Stimulated activated CD8-positive, alpha-beta memory T cell treated with anti-CD3 and anti-CD28 coated beads, Interleukin-7, amount 100 ng/mL, for 48 hours (primary cell): ENCODE measurements around the gene C17orf113.
"Not testable (repeated sequence)": the region's sequence is repeated elsewhere in the genome, so short reads cannot be mapped to it uniquely, and the experiment has no call there.

Experiments
- DNase-seq, 2 donors: peaks; one replicate each; pipeline ENCODE4 v3.0.0-alpha.2; 2020; ENCODE audit warnings: low read depth in 1 of 2; ENCODE audit errors: extremely low read depth in 1 of 2

Gene C17orf113

GRCh38 chr17:42017866-42018200 is 32.6 kb downstream of the C17orf113 start:
- no peak for DNase-seq

- peak; percentile 85 to 87 for DNase-seq
These were observed 33.2 kb downstream of the C17orf113 start, which contains the start of gene DNAJC7 for GRCh38 chr17:42016941-42017865. DNAJC7 (minus strand) TSS chr17:42017439; CDS start chr17:42017416, 23 bp downstream.

DNA sequence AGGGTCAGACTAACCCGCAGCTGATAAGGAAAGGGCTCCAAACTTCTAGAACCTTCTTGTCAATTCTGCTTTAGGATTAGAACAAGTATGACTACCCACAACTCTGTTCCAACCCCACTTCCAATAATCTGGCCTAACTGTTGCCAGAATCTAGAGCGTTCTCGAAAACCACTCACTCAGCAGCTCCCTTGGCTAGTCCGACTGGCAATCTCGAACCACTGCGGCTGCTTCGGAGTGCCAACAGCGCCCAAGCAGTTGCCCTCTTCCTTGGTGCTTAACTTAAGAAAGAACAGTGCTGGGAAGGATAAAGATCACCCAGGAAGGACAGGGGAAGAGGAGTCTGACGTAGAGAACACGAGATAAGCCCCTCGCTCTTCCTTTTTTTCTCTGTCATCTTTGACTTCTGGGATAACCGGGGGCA is 34.0 kb downstream of the C17orf113 start:
- no peak for DNase-seq

- DNase-seq = not testable (repeated sequence)
These were observed 36.7 kb downstream of the C17orf113 start for GRCh38 chr17:42013740-42014139.

- DNase-seq = not testable (repeated sequence)
These were observed 38.0 kb downstream of the C17orf113 start for GRCh38 chr17:42012363-42012762.

DNA sequence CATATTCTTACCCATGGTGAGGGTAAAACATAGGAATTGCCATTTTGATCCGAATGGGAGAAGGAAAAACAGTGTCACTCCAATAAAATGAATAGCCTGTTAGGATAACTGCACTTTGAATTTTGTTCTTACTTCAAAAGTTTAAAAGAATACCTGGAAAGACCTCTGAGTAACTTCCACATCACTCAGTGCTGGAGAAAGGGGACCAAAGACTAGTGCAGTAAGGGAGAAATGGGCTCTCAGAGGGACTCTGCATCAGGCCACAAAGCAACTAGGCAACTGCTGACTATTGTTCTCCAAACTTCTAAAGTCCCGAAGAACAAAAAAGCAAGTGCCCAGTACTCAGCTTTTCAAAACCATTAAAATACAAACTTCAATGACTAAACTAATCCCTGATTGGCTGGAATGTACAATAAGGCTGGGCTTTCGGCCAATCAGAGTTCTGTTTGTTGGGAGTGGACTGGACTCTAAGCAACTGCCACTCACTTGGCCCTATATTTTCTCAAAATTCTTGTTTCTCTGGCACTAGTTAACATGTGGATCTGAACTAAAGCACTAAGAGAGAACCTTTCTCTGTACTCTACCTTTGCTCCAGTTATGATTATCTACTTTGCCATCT is 39.4 kb downstream of the C17orf113 start:
- DNase-seq = no peak

- DNase-seq = not testable (repeated sequence)
These were observed 40.1 kb downstream of the C17orf113 start for GRCh38 chr17:42010266-42010680.

DNA sequence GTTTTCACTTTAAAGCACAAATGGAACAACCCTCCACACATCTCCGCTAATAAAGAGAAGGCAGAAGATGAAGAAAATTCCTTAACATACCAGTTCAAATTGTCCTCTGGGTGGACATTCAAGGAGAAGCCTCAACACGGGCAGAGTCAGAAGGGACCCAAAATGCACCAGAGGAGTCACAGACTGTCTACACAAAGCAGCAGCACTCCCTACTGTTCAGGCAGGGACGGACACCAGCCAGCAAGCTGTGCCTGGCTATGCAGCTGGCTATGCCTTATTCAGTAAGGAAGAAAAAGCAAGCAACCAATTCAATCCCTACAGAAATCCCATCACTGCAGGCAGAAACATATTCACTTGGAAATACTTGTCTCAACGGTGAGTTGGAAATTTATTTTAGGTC is 41.2 kb downstream of the C17orf113 start:
- DNase-seq = no peak

DNA sequence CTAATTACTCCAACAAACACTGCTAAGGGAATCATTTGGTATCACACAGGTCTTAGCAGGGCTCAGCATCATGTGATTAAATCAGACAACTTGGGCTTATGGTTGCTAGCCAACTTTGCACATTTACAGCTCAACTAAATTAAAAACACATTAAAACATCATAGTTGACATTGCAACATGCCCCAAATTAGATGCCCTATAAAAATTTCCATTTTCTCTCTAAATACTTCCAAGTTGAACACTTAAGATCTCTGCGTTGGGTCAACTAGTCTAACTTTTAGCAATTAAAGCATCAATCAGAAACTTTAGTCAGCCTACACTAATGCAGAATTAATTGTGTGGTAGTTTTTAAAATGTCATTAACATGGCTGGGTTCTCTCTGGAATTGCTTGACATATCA is 45.2 kb downstream of the C17orf113 start:
- DNase-seq = no peak

GRCh38 chr17:42002792-42003301 is 47.6 kb downstream of the C17orf113 start:
- no peak for DNase-seq

DNA sequence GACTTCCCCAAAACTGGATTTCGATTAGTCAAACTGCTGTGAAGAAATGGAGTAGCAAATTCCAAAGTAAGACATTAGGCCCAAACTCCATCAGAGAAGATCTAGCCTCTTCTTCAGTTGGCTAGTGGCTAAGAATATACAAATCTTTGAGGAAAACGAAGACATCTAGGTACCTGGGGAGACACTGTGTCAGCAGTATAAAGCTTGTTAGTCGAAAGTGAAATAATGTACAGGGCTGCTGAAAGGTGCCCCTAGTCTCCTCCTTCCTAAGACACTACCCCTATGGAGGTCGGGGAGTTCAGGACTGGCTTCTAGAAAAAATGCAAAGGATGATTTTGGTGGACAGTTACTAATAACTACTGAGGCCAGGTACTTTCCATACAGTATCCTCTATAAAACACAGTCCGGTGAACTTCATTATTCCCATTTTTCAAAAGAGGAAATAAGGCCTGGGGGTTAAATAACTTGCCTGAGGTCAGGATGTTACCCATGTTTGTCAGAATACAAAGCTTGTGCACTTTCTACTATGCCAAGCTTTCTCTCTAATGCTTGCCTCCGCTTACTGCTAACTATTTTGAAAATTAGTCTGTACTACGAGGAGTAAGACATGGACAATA is 48.1 kb downstream of the C17orf113 start:
- DNase-seq = no peak

DNA sequence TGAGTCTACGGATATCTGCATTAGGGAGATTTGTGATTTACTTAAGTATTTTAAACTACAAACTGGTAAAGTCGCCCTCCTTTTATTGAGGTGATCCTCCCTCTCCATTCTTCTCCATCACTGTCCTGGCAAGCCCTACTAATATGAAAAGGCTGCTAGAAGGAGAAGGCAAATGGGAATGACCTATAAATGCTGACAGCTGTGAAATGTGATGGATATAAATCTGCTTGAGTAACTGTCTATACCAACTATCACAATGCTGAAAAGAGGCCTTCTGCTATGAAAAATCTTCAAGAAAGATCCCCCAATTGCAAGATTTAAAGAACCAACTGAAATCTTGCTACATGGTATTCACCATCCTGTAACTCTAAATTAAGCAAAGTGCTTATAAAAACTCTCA is 48.7 kb downstream of the C17orf113 start:
- no peak for DNase-seq

DNA sequence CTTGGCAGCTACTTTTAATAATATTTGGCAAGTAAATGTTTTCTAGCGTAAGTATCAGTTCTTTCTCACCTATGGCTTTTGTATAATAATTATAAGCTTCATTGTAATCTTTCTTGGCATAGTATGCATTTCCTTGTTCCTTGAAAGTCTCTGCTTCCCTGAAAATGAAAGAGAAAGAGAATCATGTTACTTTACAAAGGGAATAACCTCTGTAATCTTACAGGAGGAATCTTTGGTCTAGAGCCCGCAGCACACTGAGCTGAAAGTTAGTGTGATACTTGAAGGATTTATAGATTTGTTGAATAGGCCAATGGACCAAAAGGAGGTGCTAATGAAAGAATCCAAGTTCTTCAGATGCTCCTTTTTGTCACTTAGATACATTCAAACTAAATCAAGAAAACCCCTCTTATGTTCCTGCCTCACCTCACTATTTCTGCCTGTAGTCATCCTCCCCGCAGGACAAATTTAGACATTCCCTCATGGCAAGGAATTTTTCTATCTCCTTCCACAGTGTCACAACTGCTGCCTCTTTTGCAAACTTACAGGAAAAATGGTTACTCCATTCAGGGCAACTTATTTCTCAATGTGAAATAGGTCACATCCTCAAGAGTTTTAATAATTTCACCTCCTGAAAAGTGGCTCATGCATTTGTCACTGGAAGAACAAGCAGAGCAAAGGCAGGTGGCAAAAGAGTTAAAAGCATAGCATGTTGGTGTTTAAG is 49.8 kb downstream of the C17orf113 start:
- DNase-seq = no peak

DNA sequence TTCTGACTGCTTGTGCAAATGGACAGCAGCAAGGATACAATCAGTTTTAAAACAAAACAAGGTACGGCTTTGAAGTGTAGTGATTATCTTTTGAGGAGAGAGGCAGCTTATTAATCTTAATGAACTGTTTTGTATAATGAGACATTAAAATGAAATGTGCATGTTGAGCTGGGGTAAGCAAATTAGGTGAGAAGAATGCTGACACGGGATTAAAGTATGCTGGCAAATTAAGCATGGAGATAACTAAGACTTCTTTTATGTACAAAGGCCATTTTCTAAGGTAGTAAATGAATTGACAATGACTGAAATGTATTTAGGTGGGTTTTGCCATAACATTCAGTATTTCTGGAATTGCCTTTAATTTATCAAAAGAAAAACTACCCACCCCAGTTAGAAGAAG is 51.9 kb downstream of the C17orf113 start:
- DNase-seq = no peak

- no peak for DNase-seq
These were observed 53.6 kb downstream of the C17orf113 start for GRCh38 chr17:41996855-41997164.

- DNase-seq = no peak
These were observed 57.8 kb downstream of the C17orf113 start for GRCh38 chr17:41992576-41992975.

- no peak for DNase-seq
These were observed 60.5 kb downstream of the C17orf113 start for GRCh38 chr17:41989702-41990419.

DNA sequence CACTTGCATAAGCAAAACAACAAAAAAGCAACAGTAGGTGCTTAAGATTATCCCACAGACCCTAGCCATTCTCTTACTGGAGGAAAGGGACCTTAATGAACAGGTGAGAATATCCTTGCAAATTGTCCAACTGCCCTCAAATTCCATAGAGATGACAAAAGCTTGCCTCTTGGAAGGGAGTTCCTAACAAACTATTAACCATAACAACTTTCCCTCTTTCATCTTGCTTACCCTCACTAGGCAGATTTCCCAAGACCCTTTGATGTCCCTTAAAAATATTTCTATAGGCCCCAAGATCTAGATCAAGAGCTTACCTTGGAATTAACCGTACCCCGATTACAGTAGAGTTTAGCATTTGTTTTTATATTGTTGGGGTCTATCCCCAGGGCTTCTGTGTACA is 62.0 kb downstream of the C17orf113 start:
- no peak for DNase-seq
